Liver (tissue), 3 donors: ENCODE results near the gene ACAT2.

Experiments
- EGR1 ChIP-seq, 2 donors: IDR thresholded peaks; 2 replicates each; pipeline ENCODE4 v1.6.1; 2016 to 2018; ENCODE audit warnings: antibody characterized with exemption in 2 of 2, low read depth in 2 of 2
- HNF4G ChIP-seq: IDR thresholded peaks from 2 replicates; pipeline ENCODE4 v1.6.1; 2016; ENCODE audit warnings: antibody characterized with exemption
- NR2F2 ChIP-seq: IDR thresholded peaks from 2 replicates; pipeline ENCODE4 v1.6.1; 2016; ENCODE audit warnings: antibody characterized with exemption
- RAD21 ChIP-seq, 2 donors: IDR thresholded peaks; 2 replicates each; pipeline ENCODE4 v1.6.1; 2016; ENCODE audit warnings: antibody characterized with exemption in 2 of 2, mild to moderate bottlenecking in 2 of 2
- RXRA ChIP-seq, 2 donors: IDR thresholded peaks; 2 replicates each; pipeline ENCODE4 v1.6.1; 2017 to 2018; ENCODE audit warnings: antibody characterized with exemption in 2 of 2, mild to moderate bottlenecking in 1 of 2
- SP1 ChIP-seq: IDR thresholded peaks from 2 replicates; pipeline ENCODE4 v1.6.1; 2018; ENCODE audit warnings: antibody characterized with exemption, mild to moderate bottlenecking
- YY1 ChIP-seq: IDR thresholded peaks from 2 replicates; pipeline ENCODE4 v1.6.1; 2016; ENCODE audit warnings: antibody characterized with exemption, mild to moderate bottlenecking
- ZBTB33 ChIP-seq: IDR thresholded peaks from 2 replicates; pipeline ENCODE4 v1.6.1; 2016; ENCODE audit warnings: antibody characterized with exemption
- TF ChIP-seq, protein P1 (sequence below): IDR thresholded peaks from 2 replicates; pipeline ENCODE4 v1.6.1; 2016; ENCODE audit warnings: antibody characterized with exemption
- TF ChIP-seq, protein P2 (sequence below): fragments of 150-350 bp; IDR thresholded peaks from 2 replicates; pipeline ENCODE4 v1.5.1; 2017; ENCODE audit warnings: improper control_type of control experiment, low read depth, low read length; ENCODE audit not compliant: missing input control
- TF ChIP-seq, protein P3 (sequence below): IDR thresholded peaks from 2 replicates; pipeline ENCODE4 v1.6.1; 2016; ENCODE audit warnings: antibody characterized with exemption, mild to moderate bottlenecking
- TF ChIP-seq, protein P4 (sequence below): IDR thresholded peaks from 2 replicates; pipeline ENCODE4 v1.6.1; 2016; ENCODE audit warnings: antibody characterized with exemption
- donor health status: healthy.
- donor health status: healthy.

DNA sequence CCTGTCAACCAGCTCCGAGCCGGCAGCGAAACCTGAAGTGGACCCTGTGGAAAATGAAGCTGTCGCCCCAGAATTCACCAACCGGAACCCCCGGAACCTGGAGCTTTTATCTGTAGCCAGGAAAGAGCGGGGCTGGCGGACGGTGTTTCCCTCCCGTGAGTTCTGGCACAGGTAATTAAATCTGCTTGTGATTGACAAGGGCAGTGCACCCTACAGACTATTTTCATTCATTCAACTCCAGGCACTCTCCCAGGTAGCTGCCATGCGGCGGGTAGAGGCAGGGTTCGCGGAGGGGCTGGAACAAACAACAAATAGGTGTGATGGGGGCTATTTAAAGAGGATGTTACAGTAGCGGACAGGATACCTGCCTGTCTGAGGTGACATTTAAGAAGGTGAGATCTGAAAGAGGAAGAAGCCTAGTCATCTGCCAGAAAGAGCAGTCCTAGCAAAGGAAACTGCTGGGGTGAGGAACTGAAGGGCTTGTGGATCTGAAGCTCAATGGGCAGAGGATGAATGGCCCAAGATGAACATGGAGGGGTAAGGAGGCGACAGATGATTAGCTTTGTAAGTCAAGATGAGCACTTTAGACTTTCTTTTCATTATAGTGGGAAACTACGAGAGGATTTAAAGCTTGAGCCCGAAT lies 29.2 kb downstream of the ACAT2 start:
- TF ChIP-seq, protein P1, sequence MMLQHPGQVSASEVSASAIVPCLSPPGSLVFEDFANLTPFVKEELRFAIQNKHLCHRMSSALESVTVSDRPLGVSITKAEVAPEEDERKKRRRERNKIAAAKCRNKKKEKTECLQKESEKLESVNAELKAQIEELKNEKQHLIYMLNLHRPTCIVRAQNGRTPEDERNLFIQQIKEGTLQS: no peak
- TF ChIP-seq SP1: no peak
- TF ChIP-seq, protein P2, sequence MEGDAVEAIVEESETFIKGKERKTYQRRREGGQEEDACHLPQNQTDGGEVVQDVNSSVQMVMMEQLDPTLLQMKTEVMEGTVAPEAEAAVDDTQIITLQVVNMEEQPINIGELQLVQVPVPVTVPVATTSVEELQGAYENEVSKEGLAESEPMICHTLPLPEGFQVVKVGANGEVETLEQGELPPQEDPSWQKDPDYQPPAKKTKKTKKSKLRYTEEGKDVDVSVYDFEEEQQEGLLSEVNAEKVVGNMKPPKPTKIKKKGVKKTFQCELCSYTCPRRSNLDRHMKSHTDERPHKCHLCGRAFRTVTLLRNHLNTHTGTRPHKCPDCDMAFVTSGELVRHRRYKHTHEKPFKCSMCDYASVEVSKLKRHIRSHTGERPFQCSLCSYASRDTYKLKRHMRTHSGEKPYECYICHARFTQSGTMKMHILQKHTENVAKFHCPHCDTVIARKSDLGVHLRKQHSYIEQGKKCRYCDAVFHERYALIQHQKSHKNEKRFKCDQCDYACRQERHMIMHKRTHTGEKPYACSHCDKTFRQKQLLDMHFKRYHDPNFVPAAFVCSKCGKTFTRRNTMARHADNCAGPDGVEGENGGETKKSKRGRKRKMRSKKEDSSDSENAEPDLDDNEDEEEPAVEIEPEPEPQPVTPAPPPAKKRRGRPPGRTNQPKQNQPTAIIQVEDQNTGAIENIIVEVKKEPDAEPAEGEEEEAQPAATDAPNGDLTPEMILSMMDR: no peak
- TF ChIP-seq EGR1 (IDR thresholded peaks at IDR 0.05; ENCODE audit: low read depth in 2 of 2): no peak
- TF ChIP-seq HNF4G: no peak
- TF ChIP-seq YY1: no peak
- TF ChIP-seq, protein P3, sequence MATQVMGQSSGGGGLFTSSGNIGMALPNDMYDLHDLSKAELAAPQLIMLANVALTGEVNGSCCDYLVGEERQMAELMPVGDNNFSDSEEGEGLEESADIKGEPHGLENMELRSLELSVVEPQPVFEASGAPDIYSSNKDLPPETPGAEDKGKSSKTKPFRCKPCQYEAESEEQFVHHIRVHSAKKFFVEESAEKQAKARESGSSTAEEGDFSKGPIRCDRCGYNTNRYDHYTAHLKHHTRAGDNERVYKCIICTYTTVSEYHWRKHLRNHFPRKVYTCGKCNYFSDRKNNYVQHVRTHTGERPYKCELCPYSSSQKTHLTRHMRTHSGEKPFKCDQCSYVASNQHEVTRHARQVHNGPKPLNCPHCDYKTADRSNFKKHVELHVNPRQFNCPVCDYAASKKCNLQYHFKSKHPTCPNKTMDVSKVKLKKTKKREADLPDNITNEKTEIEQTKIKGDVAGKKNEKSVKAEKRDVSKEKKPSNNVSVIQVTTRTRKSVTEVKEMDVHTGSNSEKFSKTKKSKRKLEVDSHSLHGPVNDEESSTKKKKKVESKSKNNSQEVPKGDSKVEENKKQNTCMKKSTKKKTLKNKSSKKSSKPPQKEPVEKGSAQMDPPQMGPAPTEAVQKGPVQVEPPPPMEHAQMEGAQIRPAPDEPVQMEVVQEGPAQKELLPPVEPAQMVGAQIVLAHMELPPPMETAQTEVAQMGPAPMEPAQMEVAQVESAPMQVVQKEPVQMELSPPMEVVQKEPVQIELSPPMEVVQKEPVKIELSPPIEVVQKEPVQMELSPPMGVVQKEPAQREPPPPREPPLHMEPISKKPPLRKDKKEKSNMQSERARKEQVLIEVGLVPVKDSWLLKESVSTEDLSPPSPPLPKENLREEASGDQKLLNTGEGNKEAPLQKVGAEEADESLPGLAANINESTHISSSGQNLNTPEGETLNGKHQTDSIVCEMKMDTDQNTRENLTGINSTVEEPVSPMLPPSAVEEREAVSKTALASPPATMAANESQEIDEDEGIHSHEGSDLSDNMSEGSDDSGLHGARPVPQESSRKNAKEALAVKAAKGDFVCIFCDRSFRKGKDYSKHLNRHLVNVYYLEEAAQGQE: no peak
- TF ChIP-seq RAD21 (IDR thresholded peaks at IDR 0.05): no peak
- TF ChIP-seq RXRA (IDR thresholded peaks at IDR 0.05): no peak
- no peak for TF ChIP-seq NR2F2
- no peak for TF ChIP-seq ZBTB33
- TF ChIP-seq, protein P4, sequence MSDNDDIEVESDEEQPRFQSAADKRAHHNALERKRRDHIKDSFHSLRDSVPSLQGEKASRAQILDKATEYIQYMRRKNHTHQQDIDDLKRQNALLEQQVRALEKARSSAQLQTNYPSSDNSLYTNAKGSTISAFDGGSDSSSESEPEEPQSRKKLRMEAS: no peak
